Breast epithelium (tissue), 3 donors: ENCODE measurements around the gene DYNC2LI1.

Source experiments
- POLR2AphosphoS5 ChIP-seq, 3 donors: sonication (generic); formaldehyde crosslinking; IDR thresholded peaks; one replicate each; pipeline ENCODE4 v1.6.1; 2017; ENCODE audit warnings: antibody characterized with exemption in 3 of 3
- TF ChIP-seq, protein P1 (sequence below), 3 donors: fragments of 450-650 bp; IDR thresholded peaks; one replicate each; pipeline ENCODE4 v1.5.1; 2016 to 2017; ENCODE audit warnings: antibody characterized with exemption in 3 of 3, mild to moderate bottlenecking in 3 of 3, moderate library complexity in 3 of 3

DNA sequence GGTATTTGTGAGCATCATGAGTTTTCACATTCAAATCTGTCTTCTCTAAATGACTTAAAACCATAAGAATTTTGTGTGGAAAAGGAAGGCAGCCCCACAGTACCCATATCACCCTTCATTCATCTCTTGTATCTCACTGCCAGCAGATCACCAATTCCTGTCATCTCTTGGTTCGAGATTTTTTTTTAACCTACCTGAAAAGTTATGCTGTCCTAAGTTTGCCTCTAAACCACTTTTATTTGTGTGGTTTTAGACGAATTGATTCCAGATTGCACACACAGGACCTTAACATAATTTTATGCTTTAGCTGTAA, 32.8 kb downstream of the DYNC2LI1 start:
- TF ChIP-seq POLR2AphosphoS5 (IDR thresholded peaks at IDR 0.05), result no peak
- TF ChIP-seq, protein P1, sequence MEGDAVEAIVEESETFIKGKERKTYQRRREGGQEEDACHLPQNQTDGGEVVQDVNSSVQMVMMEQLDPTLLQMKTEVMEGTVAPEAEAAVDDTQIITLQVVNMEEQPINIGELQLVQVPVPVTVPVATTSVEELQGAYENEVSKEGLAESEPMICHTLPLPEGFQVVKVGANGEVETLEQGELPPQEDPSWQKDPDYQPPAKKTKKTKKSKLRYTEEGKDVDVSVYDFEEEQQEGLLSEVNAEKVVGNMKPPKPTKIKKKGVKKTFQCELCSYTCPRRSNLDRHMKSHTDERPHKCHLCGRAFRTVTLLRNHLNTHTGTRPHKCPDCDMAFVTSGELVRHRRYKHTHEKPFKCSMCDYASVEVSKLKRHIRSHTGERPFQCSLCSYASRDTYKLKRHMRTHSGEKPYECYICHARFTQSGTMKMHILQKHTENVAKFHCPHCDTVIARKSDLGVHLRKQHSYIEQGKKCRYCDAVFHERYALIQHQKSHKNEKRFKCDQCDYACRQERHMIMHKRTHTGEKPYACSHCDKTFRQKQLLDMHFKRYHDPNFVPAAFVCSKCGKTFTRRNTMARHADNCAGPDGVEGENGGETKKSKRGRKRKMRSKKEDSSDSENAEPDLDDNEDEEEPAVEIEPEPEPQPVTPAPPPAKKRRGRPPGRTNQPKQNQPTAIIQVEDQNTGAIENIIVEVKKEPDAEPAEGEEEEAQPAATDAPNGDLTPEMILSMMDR (IDR thresholded peaks at IDR 0.05), result no peak
